Renal cortex interstitium (tissue), 11 donors: ENCODE results near the gene CSRNP3. TPM values are rescaled to one million over a fixed set of nuclear protein-coding genes. Genes with fewer than 3 reads are reported as not detected.

Experiments
- DNase-seq, 11 donors: peaks; one replicate each; pipeline ENCODE4 v3.0.0-alpha.2; 2013; ENCODE audit warnings: low read depth in 9 of 11, low spot score in 4 of 11; ENCODE audit errors: extremely low read depth in 1 of 11
- polyA plus RNA-seq, 3 donors: library from polyadenylated mRNA; unstranded; fragments of 120-200 nt; gene quantifications; one replicate each; pipeline ENCODE4 v1.2.1, GENCODE V29; 2013; ENCODE audit not compliant: insufficient read length in 3 of 3

Gene CSRNP3
- polyA plus RNA-seq, 3 donors = 9.5 to 10.5 (median 9.9) TPM

DNA sequence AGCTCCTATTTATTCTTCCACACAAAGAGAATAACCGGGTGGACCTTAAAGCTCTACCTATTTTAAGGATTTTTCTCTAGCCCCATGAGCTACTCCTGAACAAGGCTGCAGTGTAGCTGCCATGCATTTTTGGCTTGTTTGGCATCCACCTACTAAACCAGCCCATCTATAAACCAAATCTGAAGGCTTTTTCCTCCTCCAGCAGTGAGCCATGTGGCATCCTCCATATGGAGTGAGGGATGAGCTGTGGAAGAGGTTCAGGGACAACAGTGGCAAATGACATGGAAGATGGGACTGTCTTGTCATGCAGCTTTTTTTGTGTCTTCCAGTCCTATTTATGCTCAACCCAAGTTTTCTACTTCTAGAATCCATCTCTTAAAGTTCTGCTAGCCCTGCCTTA is 224.3 kb downstream of the CSRNP3 start:
- DNase-seq = no peak

DNA sequence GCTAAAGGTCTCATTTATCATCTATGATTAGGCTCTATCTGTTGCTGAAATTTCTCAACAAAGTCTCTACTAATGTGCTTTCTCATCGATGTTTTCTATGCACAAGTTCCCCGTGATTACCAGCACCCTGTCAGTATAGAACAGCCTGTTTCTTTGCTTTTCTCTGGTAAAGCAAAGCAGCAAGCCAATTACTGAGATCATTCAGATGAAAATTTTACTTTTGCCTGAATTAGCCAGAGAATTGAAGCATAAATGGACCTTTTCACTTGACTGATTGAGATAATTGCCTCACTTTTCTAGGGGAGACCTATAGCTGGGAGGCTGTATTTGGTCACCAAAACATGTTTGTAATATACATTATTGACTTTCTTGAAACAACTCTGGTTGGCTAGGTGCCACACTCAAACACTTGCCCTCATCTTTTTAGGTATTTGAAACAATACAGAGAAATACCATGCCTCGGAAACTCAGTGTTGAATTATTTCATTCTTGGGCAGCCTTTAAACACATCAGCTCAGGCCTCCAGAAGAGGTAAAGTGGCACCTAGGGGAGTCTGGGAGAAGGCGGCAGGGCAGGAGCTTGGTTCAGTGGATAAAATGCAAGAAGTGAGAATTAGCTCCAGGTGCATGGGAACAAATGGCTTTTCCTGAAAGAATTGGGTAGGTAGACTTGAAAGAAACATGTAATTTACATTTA is 228.4 kb downstream of the CSRNP3 start:
- DNase-seq = no peak

DNA sequence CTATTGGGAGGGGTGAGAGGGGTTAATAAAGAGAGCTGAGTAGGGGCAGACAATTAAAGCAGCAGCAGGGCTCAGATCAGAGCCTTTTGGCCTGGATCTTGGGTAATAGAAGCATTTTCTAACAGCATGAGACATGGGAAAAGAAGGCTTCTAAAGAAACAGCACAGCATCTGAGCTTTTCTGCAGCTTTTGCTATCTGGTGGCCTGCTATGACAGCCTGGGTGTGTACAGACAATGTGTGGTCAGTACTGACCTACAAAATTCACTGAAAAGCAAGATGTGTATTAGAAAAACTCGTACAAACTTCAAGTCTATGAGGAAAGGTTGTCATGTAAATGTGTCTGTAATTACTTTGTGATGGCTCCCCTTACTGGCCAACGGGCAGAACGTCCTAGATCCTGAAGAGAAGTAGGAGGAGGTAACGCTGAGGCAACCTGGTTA is 229.0 kb downstream of the CSRNP3 start:
- DNase-seq = peak; percentile 19 to 49 (median 36)

DNA sequence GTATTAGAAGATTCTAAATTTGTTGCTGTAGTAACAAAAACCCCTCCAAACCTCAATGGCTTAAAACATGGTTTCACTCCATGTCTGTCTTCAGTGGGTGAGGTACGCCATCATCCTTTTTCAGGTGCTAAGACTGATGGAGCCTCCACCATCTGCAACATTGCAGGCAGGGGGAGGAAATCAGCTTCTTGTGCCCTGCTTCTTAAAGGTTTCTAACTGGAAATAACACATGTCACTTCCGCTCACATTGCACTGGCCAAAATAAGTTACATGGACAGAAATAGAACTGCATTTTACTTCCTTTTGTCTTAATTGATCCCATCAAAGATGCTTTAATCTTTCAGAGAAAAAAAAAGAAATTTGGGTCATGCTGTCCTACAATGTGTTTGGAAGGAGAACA is 230.4 kb downstream of the CSRNP3 start:
- DNase-seq = no peak

DNA sequence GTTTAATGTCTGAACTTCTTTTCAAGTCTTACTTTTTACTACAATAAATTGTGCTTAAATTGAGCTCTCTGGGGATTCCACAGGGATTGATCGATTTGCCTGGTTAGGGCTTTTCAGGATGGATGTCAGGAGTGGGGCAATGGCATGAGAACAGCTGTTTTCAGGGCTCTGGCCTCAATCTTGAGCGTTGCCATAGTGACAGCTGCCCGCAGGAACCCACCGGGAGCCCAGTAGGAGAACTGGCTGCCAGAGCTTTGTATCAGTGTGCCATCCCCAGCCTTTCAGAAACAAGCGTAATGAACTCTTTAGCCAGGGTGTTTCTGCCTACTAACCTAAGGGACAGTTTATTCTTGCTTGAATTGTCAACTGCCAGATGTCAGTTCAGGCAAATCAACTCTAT is 231.0 kb downstream of the CSRNP3 start:
- DNase-seq = no peak

DNA sequence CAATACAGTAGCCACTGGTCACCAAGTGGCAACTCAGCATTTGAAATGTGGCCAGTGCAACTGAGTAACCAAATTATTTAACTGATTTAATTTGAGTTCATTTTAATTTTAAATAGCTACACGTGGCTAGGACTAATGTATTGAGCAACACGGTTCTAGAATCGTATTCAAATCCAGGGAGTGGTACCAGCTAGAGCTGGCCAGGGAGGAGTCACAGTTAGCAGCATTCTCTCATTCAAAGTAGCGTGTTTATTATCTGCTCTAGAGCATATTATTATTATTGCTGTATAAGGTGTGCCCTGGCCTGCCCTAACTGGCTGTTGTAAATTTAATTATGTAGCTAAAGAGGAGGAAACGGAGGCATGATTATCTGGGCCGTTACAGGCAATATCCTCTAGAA is 231.6 kb downstream of the CSRNP3 start:
- no peak for DNase-seq

DNA sequence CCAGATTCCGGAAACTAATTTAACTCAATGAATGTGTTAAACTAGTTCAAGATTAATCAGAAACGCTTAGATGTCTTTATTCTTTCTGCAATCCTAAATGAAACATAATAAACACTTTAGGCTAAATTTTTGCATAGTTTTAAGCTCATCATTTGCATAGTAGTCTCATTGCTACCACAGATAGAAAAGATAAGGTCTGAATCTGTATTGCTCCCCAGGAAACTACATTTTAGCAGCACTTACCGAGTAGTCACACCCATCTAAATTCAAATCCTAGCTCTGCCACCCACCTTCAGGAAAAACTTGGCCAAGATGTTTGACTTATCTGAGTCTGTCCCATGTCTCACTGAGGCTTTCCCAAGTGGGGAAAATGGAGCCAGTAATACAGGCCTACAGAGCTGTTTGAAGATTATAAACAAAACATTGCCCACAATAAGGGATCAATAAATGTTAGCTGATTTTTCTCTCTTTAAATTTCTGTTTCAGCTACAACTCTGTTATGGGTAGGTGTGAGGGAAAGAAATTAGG is 237.5 kb downstream of the CSRNP3 start:
- no peak for DNase-seq

DNA sequence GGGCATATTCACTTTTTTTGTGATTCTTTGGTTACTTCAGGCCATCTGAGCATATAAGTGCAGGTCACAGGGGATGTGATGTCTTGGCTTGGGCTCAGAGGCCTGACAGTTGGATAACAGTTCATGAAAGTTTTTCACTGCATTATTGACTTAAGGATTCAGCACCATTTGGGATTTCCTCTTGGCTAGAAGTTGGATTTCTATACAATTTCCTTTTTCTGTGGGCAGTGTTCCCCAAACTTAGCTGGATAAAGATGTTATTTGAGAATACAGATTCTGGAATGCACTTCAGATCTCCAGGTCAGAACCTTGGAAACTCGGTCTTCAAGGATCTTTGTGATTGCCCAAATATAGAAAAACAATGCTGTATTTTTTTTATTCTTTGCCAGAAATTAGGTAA is 246.6 kb downstream of the CSRNP3 start:
- DNase-seq = no peak

DNA sequence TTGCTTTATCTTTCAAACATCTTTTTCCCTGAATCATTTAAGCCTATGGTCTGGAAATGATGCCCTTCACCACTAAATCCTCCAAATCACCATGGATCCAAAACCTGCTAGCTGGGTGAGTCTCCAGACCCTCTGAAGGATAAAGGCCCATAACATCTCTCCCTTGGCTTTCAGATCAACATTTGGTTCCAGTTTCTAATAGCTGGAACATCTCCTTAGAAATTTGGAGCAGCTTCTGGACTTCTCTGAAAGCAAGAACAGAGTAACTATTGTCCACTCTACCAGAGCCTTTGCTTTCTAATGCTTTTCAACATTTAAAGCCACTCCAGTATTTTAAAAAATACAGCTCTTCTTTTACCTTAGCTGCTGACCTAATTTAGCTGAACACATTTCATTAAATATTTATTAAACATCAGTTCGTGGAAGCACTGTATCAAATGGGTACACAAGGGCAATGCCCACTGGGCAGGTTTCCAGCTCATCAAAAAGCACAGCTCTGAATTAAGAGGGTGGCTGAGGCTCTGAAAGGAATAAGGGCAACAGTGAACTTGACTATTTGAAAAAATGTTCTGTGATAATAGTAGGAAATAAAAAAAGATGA is 249.2 kb downstream of the CSRNP3 start:
- DNase-seq = no peak

DNA sequence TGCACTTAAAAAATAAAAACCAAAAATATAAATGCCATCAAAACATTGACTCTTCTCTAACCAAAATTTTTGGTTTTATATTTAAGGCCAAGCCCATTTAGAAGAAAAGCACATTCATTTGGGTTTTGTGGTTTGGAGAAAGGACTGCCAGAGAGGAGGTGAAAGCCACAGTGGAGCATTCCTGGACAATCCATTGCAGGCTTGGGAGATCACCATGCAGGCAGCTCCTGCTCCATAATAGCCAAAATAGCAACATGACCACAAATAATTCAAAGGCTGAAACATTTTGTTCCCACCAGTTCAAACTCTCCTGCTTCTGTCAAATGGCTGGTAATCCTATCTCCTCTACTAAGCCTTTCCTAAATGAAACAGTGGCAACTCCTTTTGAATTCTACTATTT is 251.0 kb downstream of the CSRNP3 start:
- DNase-seq = no peak

DNA sequence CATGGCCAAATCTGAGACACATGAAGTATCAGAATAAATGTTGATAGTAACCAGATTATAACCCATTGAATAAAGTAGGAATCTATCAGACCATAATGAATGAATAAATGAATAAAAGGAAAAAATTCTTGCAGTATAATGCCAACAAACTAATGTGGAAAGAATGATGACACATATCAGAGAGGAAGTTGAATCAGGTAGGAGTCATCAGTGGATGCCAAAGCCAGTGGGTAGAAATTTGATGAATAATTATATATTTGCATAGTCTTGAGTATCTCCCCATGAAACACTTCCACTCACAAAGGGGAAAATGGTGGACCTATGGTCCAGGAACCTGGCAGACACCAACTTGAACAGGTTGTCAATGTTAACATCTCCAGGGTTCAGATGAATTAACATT is 255.9 kb downstream of the CSRNP3 start:
- DNase-seq = no peak

Other genes starting within 250 kb of the CSRNP3 start
- gene SCN2A, start 230.3 kb upstream of the CSRNP3 start, polyA plus RNA-seq = 1 to 10 TPM; 1.2 to 4.3 (median 2.2) TPM